K562 (cell line): ENCODE data around the gene ADARB2. TPM values are rescaled to one million over a fixed set of nuclear protein-coding genes. Genes with fewer than 3 reads are reported as not detected.

Experiments
- ATAC-seq: fragments of 200-7000 bp; cut with Tn5 transposase; 3 replicates; pipeline ENCODE4 v1.9.1; 2020; ENCODE audit warnings: moderate library complexity
- BruUV-seq: library from RNA; stranded (reverse); fragments of 400-500 nt; replicated peaks from 2 replicates; lab custom pipeline; 2021; lab: Mats Ljungman, UMichigan
- CTCF ChIA-PET: fragments of 300-600 bp; formaldehyde crosslinking; extraction: SDS; loops from one replicate; lab custom pipeline; 2021; ENCODE audit warnings: low intra/inter-chr PET ratio; lab: Yijun Ruan, JAX
- POLR2A ChIA-PET: fragments of 300-600, 350-650 bp; sonication (Branson Sonifier 250); formaldehyde crosslinking; extraction: SDS; loops from one replicate; lab custom pipeline; 2021; ENCODE audit warnings: antibody characterized with exemption, inconsistent platforms; lab: Yijun Ruan, JAX
- DNase-seq, 4 experiments: peaks; one replicate each; pipeline versions ENCODE4 v3.0.0 to v3.0.0-alpha.2; 2011 to 2018; ENCODE audit warnings: low spot score in 3 of 4, mixed read lengths in 3 of 4; ENCODE audit errors: extremely low read depth in 1 of 4
- FAIRE-seq: peaks from 2 replicates; lab custom pipeline; 2011; peaks lifted over from hg19 to GRCh38; lab: Jason Lieb, UNC
- H2AFZ ChIP-seq: 2 replicates; pipeline ENCODE4 v1.6.0; 2011; ENCODE audit warnings: low read depth, low read length, control low read depth, inconsistent platforms
- H3K27ac ChIP-seq: fragments of 200-600 bp; 3 replicates; pipeline ENCODE4 v1.8.0; 2011; ENCODE audit warnings: low read depth, mild to moderate bottlenecking, control low read depth, inconsistent platforms, low read length, moderate library complexity, mixed read lengths; ENCODE audit errors: extremely low read depth
- H3K27me3 ChIP-seq, 2 experiments: fragments of 300-600 bp in 1 of 2; 2 replicates in 1 of 2; 3 replicates in 1 of 2; pipeline versions ENCODE4 v1.6.0 to v1.8.0; 2011; ENCODE audit warnings: inconsistent platforms in 2 of 2, low read length in 2 of 2, mild to moderate bottlenecking in 1 of 2, mixed read lengths in 1 of 2, moderate library complexity in 1 of 2; ENCODE audit not compliant: control insufficient read depth in 2 of 2, insufficient read depth in 2 of 2
- H3K36me3 ChIP-seq: fragments of 300-600 bp; 3 replicates; pipeline ENCODE4 v1.8.0; 2011; ENCODE audit warnings: mild to moderate bottlenecking, low read length, inconsistent platforms; ENCODE audit not compliant: control insufficient read depth, insufficient read depth
- H3K4me1 ChIP-seq, 2 experiments: fragments of 200-600 bp in 1 of 2; replicated peaks in 1 of 2; 2 replicates in 1 of 2; 3 replicates in 1 of 2; pipeline versions ENCODE4 v1.5.1 to v1.8.0; 2011; ENCODE audit warnings: inconsistent platforms in 2 of 2, low read length in 2 of 2, mild to moderate bottlenecking in 1 of 2, mixed read lengths in 1 of 2, moderate library complexity in 1 of 2; ENCODE audit not compliant: control insufficient read depth in 2 of 2, insufficient read depth in 2 of 2
- H3K4me2 ChIP-seq: 2 replicates; pipeline ENCODE4 v1.6.1; 2011; ENCODE audit warnings: low read length, control low read depth, inconsistent platforms, mixed read lengths; ENCODE audit not compliant: insufficient read depth
- H3K4me3 ChIP-seq: fragments of 200-600 bp; sonication (generic), shearing (Covaris generic); 2 replicates; pipeline ENCODE4 v1.5.1; 2016; ENCODE audit warnings: control low read depth, inconsistent platforms
- H3K79me2 ChIP-seq: fragments of 200-600 bp; 3 replicates; pipeline ENCODE4 v1.8.0; 2011; ENCODE audit warnings: low read length, inconsistent platforms; ENCODE audit not compliant: control insufficient read depth, insufficient read depth
- H3K9ac ChIP-seq, 2 experiments: 2 replicates each; pipeline versions ENCODE4 v1.6.0 to v1.6.1; 2011; ENCODE audit warnings: low read depth in 2 of 2, low read length in 2 of 2, control low read depth in 1 of 2, inconsistent platforms in 1 of 2, mild to moderate bottlenecking in 1 of 2, mixed read lengths in 1 of 2; ENCODE audit not compliant: insufficient read depth in 1 of 2
- H3K9me1 ChIP-seq: one replicate; pipeline ENCODE4 v1.6.0; 2011; ENCODE audit warnings: inconsistent platforms, mild to moderate bottlenecking, low read length, moderate library complexity; ENCODE audit not compliant: control insufficient read depth, insufficient read depth
- H3K9me3 ChIP-seq: replicated peaks from 2 replicates; pipeline ENCODE4 v1.5.1; 2011; ENCODE audit warnings: low read depth, low read length, inconsistent platforms; ENCODE audit not compliant: control insufficient read depth, insufficient read depth
- H4K20me1 ChIP-seq: replicated peaks from 2 replicates; pipeline ENCODE4 v1.6.1; 2011; ENCODE audit warnings: low read length, inconsistent platforms, mixed read lengths; ENCODE audit not compliant: control insufficient read depth, insufficient read depth
- DLX4 ChIP-seq: fragments of 250-450 bp; sonication (Bioruptor Pico); IDR thresholded peaks from 2 replicates; pipeline ENCODE4 v1.6.1; 2021; ENCODE audit warnings: mild to moderate bottlenecking
- E2F8 ChIP-seq: fragments of 450-650 bp; IDR thresholded peaks from 2 replicates; pipeline ENCODE4 v1.7.1; 2018; ENCODE audit warnings: mild to moderate bottlenecking, low read depth; ENCODE audit not compliant: partially characterized antibody
- GTF2B ChIP-seq: IDR thresholded peaks from 2 replicates; pipeline ENCODE4 v1.6.1; 2011; ENCODE audit not compliant: insufficient read length; ENCODE audit errors: extremely low read depth
- HMG20B ChIP-seq: fragments of 250-450 bp; sonication (Bioruptor Pico); IDR thresholded peaks from 2 replicates; pipeline ENCODE4 v1.5.0; 2021; ENCODE audit warnings: mild to moderate bottlenecking
- PCBP2 ChIP-seq: fragments of 200-400 bp; formaldehyde crosslinking; IDR thresholded peaks from 2 replicates; pipeline ENCODE4 v1.6.1; 2018; ENCODE audit warnings: low read length, low read depth, mild to moderate bottlenecking, moderate library complexity; ENCODE audit not compliant: poor library complexity, severe bottlenecking
- POLR2AphosphoS5 ChIP-seq: IDR thresholded peaks from 2 replicates; pipeline ENCODE4 v1.6.1; 2011; ENCODE audit warnings: mild to moderate bottlenecking, low read depth, low read length, moderate library complexity; ENCODE audit not compliant: control insufficient read depth, insufficient read depth
- YY1 ChIP-seq, 3 experiments: IDR thresholded peaks; 2 replicates each; pipeline ENCODE4 v1.6.1; 2011; ENCODE audit warnings: low read length in 2 of 3, mild to moderate bottlenecking in 2 of 3, moderate library complexity in 2 of 3, borderline replicate concordance in 1 of 3, control low read depth in 1 of 3, low read depth in 1 of 3; ENCODE audit not compliant: insufficient read depth in 3 of 3, insufficient replicate concordance in 2 of 3, control insufficient read depth in 1 of 3, insufficient read length in 1 of 3; ENCODE audit errors: extremely low read depth in 1 of 3
- ZFX ChIP-seq: sonication (generic); formaldehyde crosslinking; IDR thresholded peaks from 2 replicates; pipeline ENCODE4 v1.8.0; 2022; ENCODE audit warnings: mild to moderate bottlenecking, missing genetic modification reagents, moderate library complexity
- ZNF197 ChIP-seq: fragments of 200-800 bp; sonication (Bioruptor generic); IDR thresholded peaks from 2 replicates; pipeline ENCODE4 v1.6.1; 2016; ENCODE audit warnings: low read depth, missing genetic modification characterization, missing compliant biosample characterization
- ZNF282 ChIP-seq: sonication (generic); formaldehyde crosslinking; IDR thresholded peaks from 2 replicates; pipeline ENCODE4 v1.8.1; 2023; ENCODE audit warnings: missing genetic modification reagents
- ZNF384 ChIP-seq: IDR thresholded peaks from 2 replicates; pipeline ENCODE4 v1.6.1; 2012; ENCODE audit warnings: low read depth, low read length, improper control_type of control experiment
- WGBS: fragments of 100-300 bp; shearing (Covaris generic); methylation state at CpG from one replicate; pipeline ENCODE4 v1.1.6; 2016; ENCODE audit warnings: low coverage, mixed read lengths; ENCODE audit not compliant: insufficient coverage; ENCODE audit errors: missing lambda C conversion rate; 5-methylcytosine and 5-hydroxymethylcytosine counted together
- in situ Hi-C: fragments of 300-500 bp; cut with MboI; formaldehyde crosslinking; loops from 4 replicates; pipeline ENCODE4 v1.15.0; 2018; ENCODE audit warnings: inconsistent platforms, mixed read lengths
- intact Hi-C: fragments of 100-400 bp; cut with micrococcal nuclease; formaldehyde crosslinking; loops from 2 replicates; pipeline ENCODE4 v1.14.2; 2022
- polyA plus RNA-seq, 8 experiments: library from polyadenylated mRNA; depleted of rRNA in 4 of 8; stranded (reverse) in 5 of 8; unstranded in 3 of 8; fragments of >200 nt; fragmentation: Nextera tagmentation in 2 of 8; fragmentation: Illumina TruSeq in 1 of 8; extraction: Ambion mirVana in 2 of 8; extraction: Trizol in 1 of 8; gene quantifications; 2 replicates each; pipeline versions ENCODE4 v1.2.1 to v1.2.3, GENCODE V29; 2011 to 2014; ENCODE audit warnings: inconsistent platforms in 1 of 8, missing spikeins in 1 of 8
- total RNA-seq, 7 experiments: library from RNA; depleted of rRNA in 6 of 7; stranded (reverse); fragments of >200 nt in 6 of 7; fragmentation: Illumina TruSeq in 2 of 7; extraction: Trizol in 2 of 7; gene quantifications; 2 replicates each; pipeline versions ENCODE4 v1.2.1 to v1.2.3, GENCODE V29; 2011 to 2021; ENCODE audit warnings: low replicate concordance in 1 of 7

The ADARB2 gene
- total and polyA plus RNA-seq, 9 of the 15 experiments (the other 6 are each of a cell fraction or from before 2014, with no cell fraction given), result not detected

- Histone ChIP-seq H3K9me1 (no peaks in the 10 kb centered on the region), H3K79me2 (no peaks in the 10 kb centered on the region), H3K9ac (no peak overlapping the region; a peak in 1 of 4 replicates), H3K36me3 (no peaks in the 10 kb centered on the region), H3K4me3 (no peak overlapping the region), H3K4me1 (peaks cover 0 to 22% of the 10 kb centered on the region in 2 experiments; a peak in 3 of 5 replicates), H3K27ac (no peak overlapping the region), H3K27me3 (peaks cover 75 to 95% of the 10 kb centered on the region in 2 experiments), H4K20me1 (peaks cover 24% of the 10 kb centered on the region; the same call in 1 of the 2 replicates), H2AFZ (no peak overlapping the region), H3K4me2 (no peak overlapping the region), H3K9me3 (no peaks in the 10 kb centered on the region)
- in situ Hi-C loops, result no loop called here
- TF ChIP-seq ZNF282 (CRISPR knock-in tag), result no peak
- no peak for TF ChIP-seq ZNF384
- no peak for TF ChIP-seq DLX4
- no peak for TF ChIP-seq ZNF197 (CRISPR knock-in tag)
- TF ChIP-seq ZFX, result no peak
- no peak for TF ChIP-seq YY1 (IDR thresholded peaks at IDR 0.05; ENCODE audit: borderline replicate concordance in 1 of 3, control insufficient read depth in 1 of 3, extremely low read depth in 1 of 3, insufficient read depth in 3 of 3, insufficient read length in 1 of 3, insufficient replicate concordance in 2 of 3, low read depth in 1 of 3, low read length in 2 of 3)
- no peak for TF ChIP-seq PCBP2
- TF ChIP-seq POLR2AphosphoS5, result no peak
- no peak for TF ChIP-seq HMG20B
- TF ChIP-seq E2F8, result no peak
- TF ChIP-seq GTF2B, result no peak
- no peak for ATAC-seq
- BruUV-seq, result no TSS peak
- ChIA-PET CTCF (no interaction called here), POLR2A (interaction anchor here (0.6 kb wide), 1 partner anchor 20 kb away, joined by 3 read pairs; no protein-coding TSS in a partner anchor)
- FAIRE-seq, result no peak
- intact Hi-C loops, result no loop called here
- DNase-seq, result no peak
- WGBS, result 4% methylated on average over 22 of the region's 24 CpGs
These were observed 551.2 kb downstream of the ADARB2 start for GRCh38 chr10:1185911-1186682.
